Motor neuron (in vitro differentiated cells): ENCODE measurements around the gene ACTR3C. TPM values are rescaled to one million over a fixed set of nuclear protein-coding genes. Genes with fewer than 3 reads are reported as not detected.
"Not testable (repeated sequence)": the region's sequence is repeated elsewhere in the genome, so short reads cannot be mapped to it uniquely, and the experiment has no call there.

Source experiments
- ATAC-seq, 8 experiments: fragments of 200-7000 bp; cut with Tn5 transposase; replicated peaks in 6 of 8; 2 replicates each; pipeline ENCODE4 v1.8.0; 2021; ENCODE audit warnings: mild to moderate bottlenecking in 8 of 8, moderate library complexity in 8 of 8
- H3K27ac ChIP-seq, 2 donors: fragments of 250-450 bp; sonication (Bioruptor Pico); 2 replicates each; pipeline ENCODE4 v1.9.0; 2021; ENCODE audit warnings: antibody characterized with exemption in 2 of 2, mild to moderate bottlenecking in 2 of 2, moderate library complexity in 1 of 2
- H3K4me1 ChIP-seq, 2 donors: fragments of 250-450 bp; sonication (Bioruptor Pico); replicated peaks in 1 of 2; 2 replicates each; pipeline ENCODE4 v1.6.1; 2021; ENCODE audit warnings: antibody characterized with exemption in 2 of 2, mild to moderate bottlenecking in 2 of 2, moderate library complexity in 1 of 2
- H3K4me3 ChIP-seq, 5 donors: fragments of 250-450 bp; sonication (Bioruptor Pico); 2 replicates each; pipeline ENCODE4 v1.9.0; 2021; ENCODE audit warnings: antibody characterized with exemption in 5 of 5, mild to moderate bottlenecking in 5 of 5, moderate library complexity in 4 of 5
- WGBS, 10 experiments: fragments of 450-650 bp; shearing (Covaris generic); methylation state at CpG; one replicate each; pipeline ENCODE4 v1.0.0; 2022; 5-methylcytosine and 5-hydroxymethylcytosine counted together
- in situ Hi-C, 9 experiments: fragments of 400-800 bp; cut with MboI; loops; one replicate each; pipeline ENCODE4 v1.15.0; 2021; ENCODE audit warnings: low sequenced_read_pairs in 9 of 9, low pct_unique_long_range_greater_than_20kb in 2 of 9; ENCODE audit not compliant: unreplicated experiment in 9 of 9
- total RNA-seq, 8 experiments: library from RNA; unstranded; fragments of 300-600 nt; gene quantifications; 2 replicates each; pipeline versions ENCODE4 v1.2.3 to v1.2.4, GENCODE V29; 2022

The ACTR3C gene
- total RNA-seq, 8 experiments from 2014 or later: 0.11 to 1.1 (median 0.41) TPM

GRCh38 chr7:150296802-150297201 lies 26.5 kb downstream of the ACTR3C start:
- not testable (repeated sequence) for H3K27ac ChIP-seq, H3K4me1 ChIP-seq, H3K4me3 ChIP-seq, ATAC-seq
- WGBS, 10 experiments: 0% methylated on average over 1 of the region's 10 CpGs; no CpG with 5 or more reads in 9 of the 10 experiments
- in situ Hi-C loops: loop anchor here in 1 of 9 experiments (25.0 kb wide), 1 partner anchor 115 kb away; a partner anchor contains a TSS

- in situ Hi-C loops: loop anchor here in 1 of 9 experiments (25.0 kb wide), 1 partner anchor 117 kb away; a partner anchor contains a TSS
- no CpG with 5 or more reads among the region's 8 CpGs for WGBS, 10 experiments
- ATAC-seq: peak in 3 of 8 experiments; percentile 34 to 69 (median 58)
Observed at GRCh38 chr7:150295614-150296013, 27.7 kb downstream of the ACTR3C start.

GRCh38 chr7:150295027-150295426 lies 28.3 kb downstream of the ACTR3C start:
- WGBS, 10 experiments: 60 to 100% (median 86%) methylated on average over 1 to 4 of the region's 8 CpGs; no CpG with 5 or more reads in 6 of the 10 experiments
- in situ Hi-C loops: loop anchor here in 1 of 9 experiments (25.0 kb wide), 1 partner anchor 117 kb away; a partner anchor contains a TSS
- H3K4me3 ChIP-seq, H3K4me1 ChIP-seq, H3K27ac ChIP-seq, ATAC-seq: not testable (repeated sequence)

More at GRCh38 chr7:150295614-150296013, 27.7 kb downstream of the ACTR3C start:
- not testable (repeated sequence) for H3K4me1 ChIP-seq, H3K4me3 ChIP-seq, H3K27ac ChIP-seq

GRCh38 chr7:150290317-150290716 lies 33.0 kb downstream of the ACTR3C start:
- not testable (repeated sequence) for H3K4me3 ChIP-seq, H3K27ac ChIP-seq, H3K4me1 ChIP-seq
- in situ Hi-C loops: loop anchor here in 1 of 9 experiments (25.0 kb wide), 1 partner anchor 122 kb away; a partner anchor contains a TSS
- ATAC-seq: peak in 6 of 8 experiments; percentile 6 to 61 (median 28)
- 26 to 50% methylated on average over 1 to 2 of the region's 6 CpGs; no CpG with 5 or more reads in 8 of the 10 experiments for WGBS, 10 experiments

- H3K4me3 ChIP-seq, H3K4me1 ChIP-seq, ATAC-seq, H3K27ac ChIP-seq: not testable (repeated sequence)
- WGBS, 10 experiments: 0 to 100% (median 70%) methylated on average over 1 to 4 of the region's 6 CpGs; no CpG with 5 or more reads in 4 of the 10 experiments
- in situ Hi-C loops: loop anchor here in 1 of 9 experiments (25.0 kb wide), 1 partner anchor 123 kb away; a partner anchor contains a TSS
Observed at GRCh38 chr7:150288816-150289215, 34.5 kb downstream of the ACTR3C start.

- not testable (repeated sequence) for ATAC-seq, H3K4me1 ChIP-seq
Observed at GRCh38 chr7:150287815-150288214, 35.5 kb downstream of the ACTR3C start.

GRCh38 chr7:150285849-150286754 lies 37.2 kb downstream of the ACTR3C start:
- ATAC-seq: peak; percentile 81 to 94 (median 90)
- WGBS, 10 experiments: 0 to 23% (median 17%) methylated on average over 1 to 5 of the region's 16 CpGs; no CpG with 5 or more reads in 4 of the 10 experiments
- not testable (repeated sequence) for H3K27ac ChIP-seq, H3K4me1 ChIP-seq, H3K4me3 ChIP-seq
- in situ Hi-C loops: loop anchor here in 1 of 9 experiments (25.0 kb wide), 1 partner anchor 126 kb away; a partner anchor contains a TSS

More at GRCh38 chr7:150287815-150288214, 35.5 kb downstream of the ACTR3C start:
- not testable (repeated sequence) for H3K27ac ChIP-seq, H3K4me3 ChIP-seq
- in situ Hi-C loops: loop anchor here in 1 of 9 experiments (25.0 kb wide), 1 partner anchor 124 kb away; a partner anchor contains a TSS
- 0 to 92% (median 70%) methylated on average over 1 to 5 of the region's 7 CpGs; no CpG with 5 or more reads in 4 of the 10 experiments for WGBS, 10 experiments

- WGBS, 10 experiments: 20% methylated on average over 1 of the region's 6 CpGs; no CpG with 5 or more reads in 9 of the 10 experiments
- not testable (repeated sequence) for H3K4me3 ChIP-seq, H3K4me1 ChIP-seq, H3K27ac ChIP-seq
- in situ Hi-C loops: loop anchor here in 1 of 9 experiments (25.0 kb wide), 1 partner anchor 129 kb away; a partner anchor contains a TSS
- ATAC-seq: peak in 7 of 8 experiments; percentile 22 to 77 (median 42)
Observed at GRCh38 chr7:150283608-150284007, 39.7 kb downstream of the ACTR3C start.

- H3K4me1 ChIP-seq, H3K4me3 ChIP-seq, ATAC-seq, H3K27ac ChIP-seq: not testable (repeated sequence)
- no CpG with 5 or more reads among the region's 3 CpGs for WGBS, 10 experiments
- in situ Hi-C loops: loop anchor here in 1 of 9 experiments (25.0 kb wide), 1 partner anchor 129 kb away; a partner anchor contains a TSS
Observed at GRCh38 chr7:150283111-150283510, 40.2 kb downstream of the ACTR3C start.

GRCh38 chr7:150281681-150282403 lies 41.5 kb downstream of the ACTR3C start:
- not testable (repeated sequence) for H3K27ac ChIP-seq, ATAC-seq, H3K4me3 ChIP-seq, H3K4me1 ChIP-seq
- no CpG with 5 or more reads among the region's 25 CpGs for WGBS, 10 experiments
- in situ Hi-C loops: loop anchor here in 1 of 9 experiments (25.0 kb wide), 1 partner anchor 130 kb away; a partner anchor contains a TSS

GRCh38 chr7:150278383-150278782 lies 45.0 kb downstream of the ACTR3C start:
- not testable (repeated sequence) for ATAC-seq, H3K4me3 ChIP-seq, H3K27ac ChIP-seq, H3K4me1 ChIP-seq
- WGBS, 10 experiments: 92% methylated on average over 2 of the region's 11 CpGs; no CpG with 5 or more reads in 9 of the 10 experiments
- in situ Hi-C loops: loop anchor here in 1 of 9 experiments (25.0 kb wide), 1 partner anchor 134 kb away; a partner anchor contains a TSS

- H3K27ac ChIP-seq, H3K4me1 ChIP-seq, H3K4me3 ChIP-seq: not testable (repeated sequence)
- in situ Hi-C loops: loop anchor here in 1 of 9 experiments (25.0 kb wide), 1 partner anchor 136 kb away; a partner anchor contains a TSS
- ATAC-seq: peak; percentile 40 to 82 (median 64)
- WGBS, 10 experiments: 0 to 50% (median 49%) methylated on average over 1 to 2 of the region's 6 CpGs; no CpG with 5 or more reads in 7 of the 10 experiments
Observed at GRCh38 chr7:150276132-150276695, 47.1 kb downstream of the ACTR3C start.
